GM11168 (cell line): ENCODE results near the gene FOLR1.
"Not testable (repeated sequence)": the region's sequence is repeated elsewhere in the genome, so short reads cannot be mapped to it uniquely, and the experiment has no call there.

Experiments
- in situ Hi-C: fragments of 300-500 bp; cut with MboI; formaldehyde crosslinking; loops from one replicate; pipeline ENCODE4 v1.12.0; 2022; ENCODE audit warnings: low sequenced_read_pairs; ENCODE audit not compliant: unreplicated experiment

The FOLR1 gene

GRCh38 chr11:72180892-72181552 is 10.9 kb upstream of the FOLR1 start:
- in situ Hi-C loops: not testable (repeated sequence)

GRCh38 chr11:72181553-72181958 is 10.4 kb upstream of the FOLR1 start:
- in situ Hi-C loops: not testable (repeated sequence)

- in situ Hi-C loops: no loop called here
These were observed 3.7 kb upstream of the FOLR1 start for GRCh38 chr11:72188267-72188666.

- in situ Hi-C loops: no loop called here
These were observed 2.3 kb upstream of the FOLR1 start for GRCh38 chr11:72189455-72190250.

GRCh38 chr11:72190631-72191071 is 1.3 kb upstream of the FOLR1 start:
- in situ Hi-C loops: no loop called here

GRCh38 chr11:72195518-72196270 is 3.8 kb downstream of the FOLR1 start:
- in situ Hi-C loops: no loop called here

- in situ Hi-C loops: not testable (repeated sequence)
These were observed 9.5 kb downstream of the FOLR1 start for GRCh38 chr11:72201445-72201844.

- in situ Hi-C loops: no loop called here
These were observed 10.6 kb downstream of the FOLR1 start for GRCh38 chr11:72202571-72202970.

- in situ Hi-C loops: no loop called here
These were observed 11.2 kb downstream of the FOLR1 start for GRCh38 chr11:72203163-72203562.

GRCh38 chr11:72204886-72205285 is 12.9 kb downstream of the FOLR1 start:
- in situ Hi-C loops: no loop called here

GRCh38 chr11:72206794-72207193 is 14.9 kb downstream of the FOLR1 start:
- in situ Hi-C loops: not testable (repeated sequence)

- in situ Hi-C loops: no loop called here
These were observed 16.3 kb downstream of the FOLR1 start for GRCh38 chr11:72208281-72208680.

- in situ Hi-C loops: no loop called here
These were observed 17.2 kb downstream of the FOLR1 start for GRCh38 chr11:72209101-72209500.

- in situ Hi-C loops: no loop called here
These were observed 24.7 kb downstream of the FOLR1 start, which contains the start of gene FOLR2 for GRCh38 chr11:72216638-72217037. Gene FOLR2, plus strand, starts transcription at chr11:72216794. Its CDS starts 1,791 bp downstream, at chr11:72218585.

- in situ Hi-C loops: no loop called here
These were observed 25.9 kb downstream of the FOLR1 start for GRCh38 chr11:72217841-72218240.

GRCh38 chr11:72218251-72218745 is 26.4 kb downstream of the FOLR1 start:
- in situ Hi-C loops: no loop called here

- in situ Hi-C loops: no loop called here
These were observed 28.9 kb downstream of the FOLR1 start for GRCh38 chr11:72220696-72221363.

- in situ Hi-C loops: no loop called here
These were observed 29.6 kb downstream of the FOLR1 start for GRCh38 chr11:72221386-72222075.

- in situ Hi-C loops: no loop called here
These were observed 30.4 kb downstream of the FOLR1 start for GRCh38 chr11:72222106-72222891.
